ENCODE data around the gene ABCC1.

Gene ABCC1

GRCh38 chr16:16105646-16106045 lies 156.2 kb downstream of the ABCC1 start:
- Histone ChIP-seq H3K79me1 (ENCODE audit: low read length) (no peaks in the 10 kb centered on the region), H3K79me2 (ENCODE audit: control insufficient read depth, insufficient read depth, low read length, poor library complexity) (no peaks in the 10 kb centered on the region), H4K12ac (ENCODE audit: low read depth, low read length) (no peak overlapping the region), H3K9me3 (ENCODE audit: insufficient read depth, low read depth, low read length) (peaks cover 7% of the 10 kb centered on the region), H3K36me3 (ENCODE audit: control insufficient read depth in 1 of 2, insufficient read depth in 2 of 2, low read length in 2 of 2) (peaks cover 22 to 28% of the 10 kb centered on the region in 2 experiments), H3K4me1 (ENCODE audit: control insufficient read depth in 1 of 2, insufficient read depth in 2 of 2, low read length in 2 of 2) (no peaks in the 10 kb centered on the region), H2BK12ac (ENCODE audit: low read length) (no peak overlapping the region), H4K91ac (ENCODE audit: low read depth, low read length) (no peak overlapping the region), H3K4me3 (ENCODE audit: low read depth, low read length) (no peak overlapping the region), H3K4me2 (ENCODE audit: low read length) (no peak overlapping the region), H3K4ac (ENCODE audit: low read depth, low read length) (no peak overlapping the region), H2AK5ac (ENCODE audit: low read length) (no peak overlapping the region), H3K27ac (ENCODE audit: low read depth, low read length) (no peak overlapping the region), H2BK5ac (ENCODE audit: low read depth, low read length, poor library complexity) (no peak overlapping the region), H3K23ac (ENCODE audit: low read length) (no peak overlapping the region), H3K14ac (ENCODE audit: low read length) (no peak overlapping the region), H3K9ac (ENCODE audit: low read length) (no peak overlapping the region), H2AFZ (ENCODE audit: insufficient read depth, low read length, poor library complexity) (no peak overlapping the region), H3K27me3 (ENCODE audit: insufficient read depth, low read length) (no peaks in the 10 kb centered on the region), H2BK120ac (ENCODE audit: insufficient read depth, low read length, poor library complexity) (no peak overlapping the region), H3K18ac (ENCODE audit: low read length) (no peak overlapping the region), H4K8ac (ENCODE audit: low read depth, low read length) (no peak overlapping the region)
- no peak for DNase-seq
- no CpG with 5 or more reads among the region's 14 CpGs for WGBS (ENCODE audit: extremely low coverage, insufficient coverage, insufficient read length)

GRCh38 chr16:16106466-16106865 lies 157.1 kb downstream of the ABCC1 start:
- Histone ChIP-seq H3K4me3 (ENCODE audit: low read depth, low read length) (no peak overlapping the region), H3K36me3 (ENCODE audit: control insufficient read depth in 1 of 2, insufficient read depth in 2 of 2, low read length in 2 of 2) (peaks cover 27 to 33% of the 10 kb centered on the region in 2 experiments), H3K18ac (ENCODE audit: low read length) (no peak overlapping the region), H2BK120ac (ENCODE audit: insufficient read depth, low read length, poor library complexity) (no peak overlapping the region), H2AK5ac (ENCODE audit: low read length) (no peak overlapping the region), H2AFZ (ENCODE audit: insufficient read depth, low read length, poor library complexity) (no peak overlapping the region), H3K4me2 (ENCODE audit: low read length) (no peak overlapping the region), H3K9me3 (ENCODE audit: insufficient read depth, low read depth, low read length) (peaks cover 7% of the 10 kb centered on the region), H2BK5ac (ENCODE audit: low read depth, low read length, poor library complexity) (no peak overlapping the region), H3K27ac (ENCODE audit: low read depth, low read length) (no peak overlapping the region), H3K79me2 (ENCODE audit: control insufficient read depth, insufficient read depth, low read length, poor library complexity) (no peaks in the 10 kb centered on the region), H3K79me1 (ENCODE audit: low read length) (no peaks in the 10 kb centered on the region), H3K4me1 (ENCODE audit: control insufficient read depth in 1 of 2, insufficient read depth in 2 of 2, low read length in 2 of 2) (no peaks in the 10 kb centered on the region), H3K27me3 (ENCODE audit: insufficient read depth, low read length) (no peaks in the 10 kb centered on the region), H4K91ac (ENCODE audit: low read depth, low read length) (no peak overlapping the region), H3K14ac (ENCODE audit: low read length) (no peak overlapping the region), H3K23ac (ENCODE audit: low read length) (no peak overlapping the region), H2BK12ac (ENCODE audit: low read length) (no peak overlapping the region), H4K12ac (ENCODE audit: low read depth, low read length) (no peak overlapping the region), H3K9ac (ENCODE audit: low read length) (no peak overlapping the region), H4K8ac (ENCODE audit: low read depth, low read length) (no peak overlapping the region), H3K4ac (ENCODE audit: low read depth, low read length) (no peak overlapping the region)
- WGBS (ENCODE audit: extremely low coverage, insufficient coverage, insufficient read length) = no CpG with 5 or more reads among the region's 6 CpGs
- DNase-seq = no peak

GRCh38 chr16:16107839-16108238 lies 158.4 kb downstream of the ABCC1 start:
- Histone ChIP-seq H3K23ac (ENCODE audit: low read length) (no peak overlapping the region), H4K12ac (ENCODE audit: low read depth, low read length) (no peak overlapping the region), H3K79me2 (ENCODE audit: control insufficient read depth, insufficient read depth, low read length, poor library complexity) (no peaks in the 10 kb centered on the region), H2BK5ac (ENCODE audit: low read depth, low read length, poor library complexity) (no peak overlapping the region), H2AFZ (ENCODE audit: insufficient read depth, low read length, poor library complexity) (no peak overlapping the region), H4K8ac (ENCODE audit: low read depth, low read length) (no peak overlapping the region), H3K18ac (ENCODE audit: low read length) (no peak overlapping the region), H4K91ac (ENCODE audit: low read depth, low read length) (no peak overlapping the region), H3K14ac (ENCODE audit: low read length) (no peak overlapping the region), H3K4me2 (ENCODE audit: low read length) (no peak overlapping the region), H3K27ac (ENCODE audit: low read depth, low read length) (no peak overlapping the region), H2AK5ac (ENCODE audit: low read length) (no peak overlapping the region), H2BK12ac (ENCODE audit: low read length) (no peak overlapping the region), H3K27me3 (ENCODE audit: insufficient read depth, low read length) (no peaks in the 10 kb centered on the region), H3K9ac (ENCODE audit: low read length) (no peak overlapping the region), H3K79me1 (ENCODE audit: low read length) (no peaks in the 10 kb centered on the region), H3K9me3 (ENCODE audit: insufficient read depth, low read depth, low read length) (peaks cover 3% of the 10 kb centered on the region), H2BK120ac (ENCODE audit: insufficient read depth, low read length, poor library complexity) (no peak overlapping the region), H3K36me3 (ENCODE audit: control insufficient read depth in 1 of 2, insufficient read depth in 2 of 2, low read length in 2 of 2) (peaks cover 32 to 38% of the 10 kb centered on the region in 2 experiments), H3K4me3 (ENCODE audit: low read depth, low read length) (no peak overlapping the region), H3K4me1 (ENCODE audit: control insufficient read depth in 1 of 2, insufficient read depth in 2 of 2, low read length in 2 of 2) (no peaks in the 10 kb centered on the region), H3K4ac (ENCODE audit: low read depth, low read length) (no peak overlapping the region)
- DNase-seq = no peak
- no CpG with 5 or more reads among the region's 6 CpGs for WGBS (ENCODE audit: extremely low coverage, insufficient coverage, insufficient read length)

- Histone ChIP-seq H3K4me3 (ENCODE audit: low read depth, low read length) (no peak overlapping the region), H2BK12ac (ENCODE audit: low read length) (no peak overlapping the region), H3K4me2 (ENCODE audit: low read length) (no peak overlapping the region), H3K14ac (ENCODE audit: low read length) (no peak overlapping the region), H3K36me3 (ENCODE audit: control insufficient read depth in 1 of 2, insufficient read depth in 2 of 2, low read length in 2 of 2) (peaks cover 32 to 39% of the 10 kb centered on the region in 2 experiments), H2AK5ac (ENCODE audit: low read length) (no peak overlapping the region), H4K8ac (ENCODE audit: low read depth, low read length) (no peak overlapping the region), H3K18ac (ENCODE audit: low read length) (no peak overlapping the region), H3K23ac (ENCODE audit: low read length) (no peak overlapping the region), H3K9ac (ENCODE audit: low read length) (no peak overlapping the region), H3K79me2 (ENCODE audit: control insufficient read depth, insufficient read depth, low read length, poor library complexity) (no peaks in the 10 kb centered on the region), H2BK120ac (ENCODE audit: insufficient read depth, low read length, poor library complexity) (no peak overlapping the region), H2BK5ac (ENCODE audit: low read depth, low read length, poor library complexity) (no peak overlapping the region), H3K9me3 (ENCODE audit: insufficient read depth, low read depth, low read length) (peaks cover 4% of the 10 kb centered on the region), H3K27ac (ENCODE audit: low read depth, low read length) (no peak overlapping the region), H2AFZ (ENCODE audit: insufficient read depth, low read length, poor library complexity) (no peak overlapping the region), H3K27me3 (ENCODE audit: insufficient read depth, low read length) (no peaks in the 10 kb centered on the region), H3K4ac (ENCODE audit: low read depth, low read length) (no peak overlapping the region), H4K91ac (ENCODE audit: low read depth, low read length) (no peak overlapping the region), H3K79me1 (ENCODE audit: low read length) (no peaks in the 10 kb centered on the region), H4K12ac (ENCODE audit: low read depth, low read length) (no peak overlapping the region), H3K4me1 (ENCODE audit: control insufficient read depth in 1 of 2, insufficient read depth in 2 of 2, low read length in 2 of 2) (no peaks in the 10 kb centered on the region)
- peak; percentile 24 to 54 for DNase-seq
- no CpG with 5 or more reads among the region's 6 CpGs for WGBS (ENCODE audit: extremely low coverage, insufficient coverage, insufficient read length)
Observed at GRCh38 chr16:16108759-16109158, 159.3 kb downstream of the ABCC1 start.

Data from trophoblast cell (in vitro differentiated cells and primary cell).